Activated T-cell treated with anti-CD3 and anti-CD28 coated beads for 4 hours (primary cell): ENCODE measurements around the gene RAD54L.
"Not testable (repeated sequence)": the region's sequence is repeated elsewhere in the genome, so short reads cannot be mapped to it uniquely, and the experiment has no call there.

ENCODE experiments used
- DNase-seq: peaks from one replicate; pipeline ENCODE4 v3.0.0-alpha.2; 2020

The RAD54L gene

GRCh38 chr1:46325285-46326076 is 77.9 kb downstream of the RAD54L start:
- not testable (repeated sequence) for DNase-seq
